Measurements from ENCODE around the gene SLC16A6.

DNA sequence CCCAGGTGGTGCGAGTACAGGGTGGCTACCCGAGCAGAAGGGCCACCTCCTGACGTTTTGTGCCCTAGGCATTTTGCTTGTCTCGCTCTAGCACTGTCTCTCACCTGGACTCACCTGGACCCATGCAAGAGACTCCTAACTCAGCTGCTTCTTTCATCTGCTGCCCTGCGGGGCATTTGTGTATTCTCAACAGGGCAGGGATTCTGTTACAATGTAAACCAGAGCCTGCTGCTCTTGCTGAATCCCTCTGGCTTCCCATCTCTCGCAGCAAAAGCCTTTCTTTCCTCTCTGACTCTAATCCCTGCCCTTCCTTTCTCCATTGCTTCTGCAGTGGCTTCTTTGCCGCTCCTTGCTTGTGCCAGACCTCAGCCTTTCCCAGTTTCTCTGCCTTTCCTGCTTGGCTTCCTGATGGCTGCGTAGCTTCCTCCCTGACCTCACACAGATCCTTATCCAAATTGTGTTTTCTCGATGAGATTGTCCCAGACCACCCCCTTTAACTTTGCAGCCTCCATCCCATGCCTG lies 10.6 kb upstream of the SLC16A6 start:
- TF ChIP-seq, protein P1, sequence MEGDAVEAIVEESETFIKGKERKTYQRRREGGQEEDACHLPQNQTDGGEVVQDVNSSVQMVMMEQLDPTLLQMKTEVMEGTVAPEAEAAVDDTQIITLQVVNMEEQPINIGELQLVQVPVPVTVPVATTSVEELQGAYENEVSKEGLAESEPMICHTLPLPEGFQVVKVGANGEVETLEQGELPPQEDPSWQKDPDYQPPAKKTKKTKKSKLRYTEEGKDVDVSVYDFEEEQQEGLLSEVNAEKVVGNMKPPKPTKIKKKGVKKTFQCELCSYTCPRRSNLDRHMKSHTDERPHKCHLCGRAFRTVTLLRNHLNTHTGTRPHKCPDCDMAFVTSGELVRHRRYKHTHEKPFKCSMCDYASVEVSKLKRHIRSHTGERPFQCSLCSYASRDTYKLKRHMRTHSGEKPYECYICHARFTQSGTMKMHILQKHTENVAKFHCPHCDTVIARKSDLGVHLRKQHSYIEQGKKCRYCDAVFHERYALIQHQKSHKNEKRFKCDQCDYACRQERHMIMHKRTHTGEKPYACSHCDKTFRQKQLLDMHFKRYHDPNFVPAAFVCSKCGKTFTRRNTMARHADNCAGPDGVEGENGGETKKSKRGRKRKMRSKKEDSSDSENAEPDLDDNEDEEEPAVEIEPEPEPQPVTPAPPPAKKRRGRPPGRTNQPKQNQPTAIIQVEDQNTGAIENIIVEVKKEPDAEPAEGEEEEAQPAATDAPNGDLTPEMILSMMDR (IDR thresholded peaks at IDR 0.05), result no peak
- no peak for TF ChIP-seq POLR2A (IDR thresholded peaks at IDR 0.05)
